NCI-H1436 treated with DMSO at 0.1 percent for 48 hours (cell line): ENCODE data around the gene RECQL5.

ENCODE experiments used
- DNase-seq: peaks from one replicate; lab custom pipeline; 2025; lab: John Stamatoyannopoulos, UW

The RECQL5 gene

DNA sequence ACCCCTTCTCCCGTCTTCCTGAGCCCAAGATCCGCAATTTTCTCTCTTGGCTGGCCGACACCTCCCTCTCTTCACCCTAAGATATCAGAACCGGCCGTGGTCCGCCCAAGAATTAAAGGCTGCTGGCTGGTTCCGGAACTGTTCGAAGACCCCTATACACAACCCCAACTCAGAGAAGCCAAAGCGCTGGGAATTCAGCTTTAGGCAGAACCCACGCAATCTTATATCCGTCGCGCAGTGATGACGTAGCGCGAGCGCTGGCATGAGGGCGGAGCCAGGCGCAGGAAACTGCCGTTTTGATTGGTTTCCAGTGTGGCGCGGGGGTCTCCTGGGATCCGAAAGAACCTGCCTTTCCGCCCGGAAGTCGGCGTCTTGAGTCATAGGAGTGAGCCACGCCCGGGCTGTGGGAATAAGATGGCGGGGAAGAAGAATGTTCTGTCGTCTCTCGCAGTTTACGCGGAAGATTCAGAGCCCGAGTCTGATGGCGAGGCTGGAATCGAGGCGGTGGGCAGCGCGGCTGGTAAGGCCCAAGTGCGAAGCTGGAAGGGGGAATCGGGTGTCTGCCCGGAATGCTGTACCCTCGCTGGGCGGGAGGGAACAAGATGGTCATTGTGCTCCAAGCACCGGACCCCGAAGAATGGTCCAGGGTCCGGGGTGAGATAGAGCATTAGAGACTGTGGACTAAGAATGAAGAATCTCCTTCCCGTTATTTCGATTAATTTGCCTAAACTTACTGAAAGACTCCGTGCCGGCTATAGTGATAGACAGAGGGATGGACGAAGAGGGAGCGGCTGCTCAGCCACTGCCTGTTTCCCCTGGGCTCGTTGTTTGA lies at the start of gene RECQL5, which contains the start of gene SAP30BP:
RECQL5 (minus strand) TSS at position 196 of the 832 bp plus-strand sequence. CDS start 597 bp downstream, outside the sequence.
SAP30BP (plus strand) TSS at position 380 of the 832 bp plus-strand sequence; CDS start at position 415, 35 bp downstream.
- DNase-seq, result peak; percentile 97

DNA sequence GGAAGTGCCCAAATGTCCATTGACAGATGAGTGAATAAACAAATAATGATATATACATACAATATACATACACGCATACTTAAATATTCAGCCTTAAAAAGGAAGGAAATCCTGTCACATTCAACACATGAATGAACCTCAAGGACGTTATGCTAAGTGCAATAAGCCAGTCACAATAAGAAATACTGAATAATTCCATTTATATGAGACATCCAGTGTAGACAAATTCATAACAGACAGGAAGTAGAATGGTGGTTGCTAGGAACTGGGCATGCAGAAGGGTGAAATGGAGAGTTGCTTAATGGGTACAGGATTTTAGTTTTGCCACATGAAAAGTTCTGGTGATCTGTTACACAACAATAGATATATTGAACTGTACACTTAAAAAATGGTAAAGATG lies 45.5 kb upstream of the RECQL5 start:
- DNase-seq, result no peak

DNA sequence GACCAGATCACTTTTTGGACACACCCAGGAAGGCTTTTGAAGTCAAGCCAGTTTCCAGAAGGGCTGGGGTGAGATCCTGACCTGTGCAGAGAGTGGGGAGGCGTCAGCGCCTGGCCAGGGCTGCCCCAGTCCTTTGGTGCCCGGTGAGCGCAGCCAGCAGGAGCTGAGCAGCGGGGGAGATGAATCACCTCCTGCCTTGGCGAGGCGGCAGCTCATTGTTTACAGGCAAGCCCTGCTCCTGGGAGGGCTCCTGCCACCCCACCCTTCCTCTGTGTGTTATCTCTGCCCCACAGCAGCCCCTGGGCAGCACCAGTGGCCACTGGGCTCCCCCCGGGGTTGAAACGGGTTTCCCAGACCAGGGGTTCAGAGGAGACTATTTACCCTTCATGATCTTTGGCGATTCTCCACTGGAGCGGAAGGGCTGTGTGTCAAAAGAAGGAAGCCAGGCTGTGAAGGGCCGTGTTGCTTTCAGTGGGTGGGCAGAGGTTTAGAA lies 40.2 kb upstream of the RECQL5 start:
- DNase-seq, result no peak

- DNase-seq, result no peak
These were observed 39.2 kb upstream of the RECQL5 start for GRCh38 chr17:75706042-75706728.

DNA sequence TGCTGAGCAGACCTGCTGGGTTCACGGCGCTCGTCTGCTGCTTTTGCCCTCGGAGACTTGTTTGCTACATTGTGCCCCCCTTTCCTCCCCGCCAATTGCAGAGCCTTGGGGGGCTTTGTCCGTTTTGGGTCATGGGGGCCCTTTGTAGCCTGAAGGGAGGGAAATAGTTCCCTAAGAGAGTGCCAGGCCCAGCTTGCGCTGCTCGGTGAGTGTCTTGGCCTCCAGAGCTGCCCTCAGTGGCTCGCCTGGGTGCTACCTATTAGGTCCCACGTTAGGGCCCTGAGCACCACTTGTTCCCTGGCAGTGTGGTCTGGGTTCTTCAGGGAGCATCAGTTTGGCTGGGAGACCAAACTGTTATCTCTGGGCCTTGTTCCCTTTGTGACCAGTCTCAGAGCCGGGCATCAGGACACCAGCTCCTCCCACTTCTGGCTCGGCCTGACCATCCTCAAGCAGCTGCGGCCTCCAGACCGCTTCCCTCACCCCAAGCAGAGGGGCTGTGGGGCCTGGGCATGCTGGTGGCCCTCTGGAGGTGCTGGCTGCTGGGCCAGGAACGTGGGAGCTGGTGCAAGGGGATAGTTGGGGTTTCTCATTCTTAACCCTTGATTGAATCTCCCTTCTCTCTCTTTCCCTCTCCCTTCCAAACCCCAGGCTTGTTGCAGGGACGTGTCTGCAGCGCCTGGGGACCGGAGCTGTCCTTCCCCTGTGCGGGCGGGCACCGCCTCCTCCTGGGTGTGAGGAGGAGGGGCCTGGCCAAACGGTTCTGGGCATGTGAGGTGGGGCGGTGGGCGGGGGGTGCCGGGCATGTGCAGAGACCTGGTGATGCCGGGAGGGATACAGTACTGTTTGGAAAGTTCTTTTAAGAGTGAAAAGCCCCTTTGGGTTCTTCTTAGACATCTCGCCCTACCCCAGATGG lies 38.3 kb upstream of the RECQL5 start:
- no peak for DNase-seq

DNA sequence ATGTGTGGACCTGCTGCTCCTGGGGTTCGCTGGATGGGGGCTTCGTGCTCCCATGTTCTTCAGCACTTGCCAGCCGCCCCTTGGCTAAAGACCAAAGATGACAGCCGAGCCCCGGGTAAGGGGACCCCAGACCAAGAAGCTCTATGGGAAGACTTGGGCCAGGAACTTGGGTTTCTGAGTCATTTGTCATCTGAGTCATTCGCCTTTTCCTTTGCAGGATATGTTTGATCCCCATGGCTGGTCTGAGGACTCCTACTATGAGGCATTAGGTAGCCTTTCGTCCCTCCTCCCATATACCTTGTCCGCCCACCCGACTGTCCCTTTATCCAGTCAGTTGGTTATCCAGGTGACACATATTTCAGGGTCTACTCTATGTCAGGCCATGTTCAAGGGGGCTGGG lies 36.6 kb upstream of the RECQL5 start:
- no peak for DNase-seq

DNA sequence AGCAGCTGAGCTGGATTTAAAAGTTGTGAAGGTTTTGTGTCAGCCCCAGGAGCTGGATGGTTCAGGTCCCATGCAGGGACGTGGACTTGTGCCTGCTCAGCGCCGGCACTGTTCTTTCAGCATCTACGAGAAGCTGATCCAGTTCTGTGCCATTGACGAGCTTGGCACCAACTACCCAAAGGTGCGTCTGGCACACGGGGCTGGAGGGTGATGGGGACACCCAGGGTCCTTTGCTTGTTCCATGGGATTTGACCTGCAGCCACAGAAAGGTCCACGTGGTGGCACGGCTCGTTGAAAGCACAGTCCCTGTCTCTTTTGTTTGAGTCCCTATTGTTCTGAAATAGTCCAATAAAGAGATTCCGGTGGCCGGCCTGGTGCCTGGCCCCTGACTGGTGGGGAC lies 36.2 kb upstream of the RECQL5 start:
- no peak for DNase-seq

DNA sequence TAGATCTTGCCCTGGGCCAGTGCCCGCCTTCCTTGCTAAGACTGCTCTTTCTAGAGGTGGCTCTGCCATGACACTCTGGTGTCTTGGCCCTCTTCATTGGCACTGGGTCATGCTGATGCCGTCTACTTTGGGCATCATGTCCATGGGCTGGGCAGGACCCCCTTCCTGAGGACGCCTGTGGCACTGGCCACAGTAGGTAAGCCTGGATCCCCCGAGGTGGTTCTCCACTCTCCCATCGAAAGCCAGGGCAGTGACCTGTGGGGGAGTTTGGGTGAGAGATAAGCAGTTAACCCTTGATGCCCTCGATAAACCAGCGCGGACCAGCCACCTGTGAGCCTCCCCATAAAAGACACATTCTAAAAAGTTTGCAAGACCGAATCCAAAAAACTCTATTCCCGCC lies 34.3 kb upstream of the RECQL5 start:
- DNase-seq, result no peak

DNA sequence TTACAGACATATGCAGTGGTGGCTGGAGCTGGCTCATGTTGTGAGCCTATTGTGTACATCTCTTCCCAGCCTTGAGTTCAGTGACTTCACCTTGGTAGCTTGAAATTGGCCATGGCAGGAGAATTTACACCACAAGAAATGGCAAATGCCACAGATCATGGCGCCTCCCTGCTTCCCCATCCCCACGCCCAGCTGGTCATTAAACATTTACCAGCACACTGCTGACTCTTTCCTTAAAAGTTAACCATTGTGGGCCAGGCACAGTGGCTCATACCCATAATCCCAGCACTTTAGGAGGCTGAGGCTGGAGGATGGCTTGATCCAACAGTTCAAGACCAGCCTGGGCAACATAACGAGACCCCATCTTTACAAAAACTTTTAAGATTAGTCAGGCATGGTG lies 31.7 kb upstream of the RECQL5 start:
- no peak for DNase-seq

DNA sequence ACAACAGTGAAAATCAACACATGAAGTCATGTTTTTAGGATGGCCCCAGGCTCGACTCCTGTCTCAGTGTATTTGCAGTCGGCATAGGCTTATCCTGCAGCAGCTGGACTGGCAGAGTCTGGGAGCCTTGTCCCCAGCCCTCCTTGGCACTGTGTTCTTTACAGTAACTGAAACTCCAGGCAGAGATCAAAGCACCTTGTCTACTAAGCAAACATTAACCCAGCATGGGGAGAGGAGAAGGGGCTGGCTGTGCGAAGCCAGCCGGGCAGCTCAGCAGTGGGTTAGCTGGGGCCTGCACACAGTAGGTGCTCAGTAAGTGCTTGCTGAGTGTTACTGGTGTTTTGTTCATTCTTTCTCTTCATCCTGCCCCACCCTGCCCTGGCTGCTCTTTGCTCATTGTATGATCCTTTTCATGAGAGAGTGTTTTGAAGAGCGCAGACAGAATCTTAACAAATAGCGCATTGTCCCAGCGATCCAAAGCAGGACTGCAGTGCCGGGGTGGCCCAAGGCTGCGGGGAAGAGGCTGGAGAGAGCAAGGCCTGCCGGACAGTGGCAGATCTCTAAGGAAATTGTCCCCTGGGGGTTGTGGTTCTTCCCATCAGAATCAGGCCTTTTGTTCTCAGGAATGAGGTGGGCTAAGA lies 30.8 kb upstream of the RECQL5 start:
- DNase-seq, result no peak

- DNase-seq, result no peak
These were observed 28.9 kb upstream of the RECQL5 start for GRCh38 chr17:75695830-75696271.

GRCh38 chr17:75695141-75695829 lies 28.3 kb upstream of the RECQL5 start:
- DNase-seq, result no peak

GRCh38 chr17:75694536-75694935 lies 27.6 kb upstream of the RECQL5 start:
- DNase-seq, result no peak

DNA sequence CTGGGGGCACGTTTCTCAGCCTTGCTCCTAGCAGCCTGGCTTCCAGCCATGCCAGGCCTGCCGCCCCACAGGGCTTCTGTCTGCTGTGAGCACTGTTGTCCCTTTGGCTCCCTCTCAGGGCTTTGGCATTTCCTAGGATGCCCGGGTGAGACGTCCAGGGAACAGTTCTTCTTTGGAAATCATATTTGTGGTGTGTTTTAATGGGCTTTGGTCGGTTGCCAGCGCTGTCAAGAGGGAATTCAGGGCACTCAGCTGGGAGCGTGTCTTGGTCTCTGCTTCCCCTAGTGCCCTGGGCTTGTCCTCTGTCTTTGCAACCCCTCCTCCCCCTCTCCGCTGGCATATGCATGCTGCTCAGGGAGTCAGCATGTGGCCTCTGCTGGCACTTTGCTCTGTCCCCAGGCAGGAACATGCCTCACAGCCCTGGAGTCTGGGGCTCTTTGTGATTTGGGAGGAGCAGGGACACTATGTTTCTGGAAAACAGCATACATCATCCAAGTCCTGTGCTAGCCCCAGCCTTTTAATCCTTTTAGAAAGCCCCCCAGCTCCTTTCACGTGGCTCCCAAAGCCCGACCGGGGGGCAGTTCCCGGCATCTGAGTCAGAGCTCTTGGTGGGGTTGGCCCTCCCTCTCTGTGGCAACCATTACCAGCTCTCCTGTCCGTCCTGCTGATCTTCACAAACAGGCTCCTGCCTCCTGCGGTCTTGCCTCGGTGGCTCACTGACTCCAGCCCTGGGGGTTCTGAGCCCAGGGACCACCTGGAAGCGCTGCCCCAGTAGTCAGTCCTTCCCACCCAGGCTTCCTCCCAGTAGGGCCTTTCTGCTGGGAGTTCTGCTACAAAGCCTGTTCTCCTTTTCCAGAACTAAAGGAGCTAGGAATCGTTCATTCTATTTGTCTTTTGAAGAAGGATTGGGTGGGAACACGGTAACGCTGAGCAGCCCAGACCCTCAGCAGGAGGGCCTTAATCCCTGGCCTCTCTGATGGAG lies 26.8 kb upstream of the RECQL5 start:
- no peak for DNase-seq

DNA sequence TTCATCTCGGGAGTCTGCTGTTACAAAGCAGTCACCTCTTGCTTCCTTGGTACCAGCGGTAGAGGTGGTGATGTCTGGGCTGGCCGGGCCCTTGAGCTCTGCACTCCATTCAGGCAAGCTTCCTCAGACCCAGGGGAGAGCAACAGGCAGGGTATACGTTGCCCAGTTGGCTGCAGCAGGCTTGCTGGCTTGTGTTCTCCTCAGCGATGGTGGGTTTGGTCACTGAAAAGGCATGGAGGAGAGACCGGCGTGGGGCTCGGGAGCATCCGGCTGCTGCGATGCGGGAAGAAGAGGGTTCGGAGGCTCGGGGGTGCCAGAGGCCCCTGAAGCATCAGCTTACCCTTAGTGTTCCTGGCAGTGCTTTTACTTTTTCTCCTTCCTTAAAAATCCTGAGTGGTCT lies 26.0 kb upstream of the RECQL5 start:
- no peak for DNase-seq

DNA sequence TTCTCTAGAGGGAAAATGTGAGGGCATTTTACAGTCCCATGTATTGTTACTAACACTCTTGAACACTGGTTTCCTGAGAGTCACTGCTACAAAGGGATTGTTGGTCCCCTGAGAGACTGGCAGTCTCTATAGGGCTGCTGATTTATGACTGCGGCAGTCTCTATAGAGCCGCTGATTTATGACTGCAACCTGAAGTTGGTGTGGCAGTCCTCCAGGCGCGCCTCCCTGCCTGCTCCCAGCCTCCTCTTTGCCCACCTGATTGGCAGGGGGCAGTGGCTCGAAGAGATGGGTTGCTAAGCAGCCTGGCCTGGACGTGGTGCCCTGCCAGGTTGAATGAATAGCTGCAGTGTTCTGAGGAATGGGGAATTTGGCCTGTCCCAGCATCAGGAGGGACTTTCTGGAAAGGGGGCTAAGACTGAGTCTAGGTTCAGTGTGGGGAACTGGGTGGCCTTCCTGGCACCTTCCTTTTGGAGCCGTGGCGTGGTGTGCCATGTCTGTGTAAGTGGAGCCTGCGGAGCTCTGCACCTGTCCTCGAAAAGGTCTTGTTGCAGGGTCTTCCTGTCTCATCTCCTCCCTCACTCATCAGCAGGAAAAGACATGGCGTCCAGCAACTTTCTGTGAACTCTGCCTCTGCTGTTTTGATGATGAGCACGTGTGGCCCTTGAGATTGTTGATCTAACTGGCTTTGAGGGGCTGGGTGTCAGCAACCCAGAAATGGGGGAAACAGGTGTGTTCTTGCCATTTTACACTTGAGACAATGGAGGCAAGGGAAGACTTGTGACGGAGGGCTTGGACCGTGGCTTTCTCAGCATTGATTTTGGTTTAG lies 25.1 kb upstream of the RECQL5 start:
- no peak for DNase-seq

- DNase-seq, result no peak
These were observed 24.4 kb upstream of the RECQL5 start for GRCh38 chr17:75691371-75691791.

DNA sequence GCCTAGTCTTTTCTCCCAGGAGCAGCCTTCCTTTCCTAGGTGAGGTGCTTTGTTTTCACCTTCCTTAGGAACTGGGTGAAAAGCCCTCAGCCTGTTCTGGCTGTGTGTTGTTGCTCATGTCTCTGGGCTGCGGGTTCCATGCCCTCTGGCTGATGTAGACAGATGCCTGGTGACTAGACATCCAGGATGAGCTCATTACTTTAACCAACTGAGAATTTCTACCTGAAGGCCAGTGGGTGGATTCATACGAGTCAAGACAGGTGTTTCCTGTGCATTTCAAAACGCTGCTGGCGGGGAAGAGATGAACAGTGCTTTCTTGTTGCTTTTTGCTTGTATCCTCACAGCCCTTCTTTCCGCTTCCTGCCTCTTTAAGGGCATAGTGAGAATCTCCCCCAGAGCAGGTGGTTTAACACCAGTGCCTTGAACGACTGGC lies 22.5 kb upstream of the RECQL5 start:
- DNase-seq, result no peak
